HepG2 (cell line): ENCODE measurements around the gene DNM3. TPM values are rescaled to one million over a fixed set of nuclear protein-coding genes. Genes with fewer than 3 reads are reported as not detected.

Experiments
- ATAC-seq: fragments of 200-7000 bp; cut with Tn5 transposase; 3 replicates; pipeline ENCODE4 v1.9.1; 2020; ENCODE audit warnings: mild to moderate bottlenecking, moderate library complexity
- BruUV-seq: library from RNA; stranded (reverse); fragments of 400-500 nt; replicated peaks from 2 replicates; lab custom pipeline; 2021; lab: Mats Ljungman, UMichigan
- CTCF ChIA-PET: fragments of 300-600 bp; formaldehyde crosslinking; extraction: SDS; loops from one replicate; lab custom pipeline; 2021; ENCODE audit warnings: low total read pairs, inconsistent platforms, low intra/inter-chr PET ratio; lab: Yijun Ruan, JAX
- POLR2A ChIA-PET: fragments of 350-600 bp; sonication (Branson Sonifier 250); formaldehyde crosslinking; loops from one replicate; lab custom pipeline; 2020; ENCODE audit warnings: antibody characterized with exemption, inconsistent platforms; lab: Yijun Ruan, JAX
- DNase-seq: peaks from one replicate; pipeline ENCODE4 v3.0.0-alpha.2; 2015; ENCODE audit warnings: low spot score
- FAIRE-seq: peaks from 3 replicates; lab custom pipeline; 2011; peaks lifted over from hg19 to GRCh38; lab: Jason Lieb, UNC
- H2AFZ ChIP-seq: one replicate; pipeline ENCODE4 v1.6.1; 2011; ENCODE audit warnings: low read length, inconsistent platforms
- H3K27ac ChIP-seq: fragments of 300-600 bp; 3 replicates; pipeline ENCODE4 v1.8.0; 2011; ENCODE audit warnings: mixed run types, mild to moderate bottlenecking, mixed read lengths, low read length, inconsistent platforms; ENCODE audit not compliant: insufficient read depth; ENCODE audit errors: extremely low read length
- H3K27me3 ChIP-seq, 2 experiments: fragments of 200-600 bp in 1 of 2; 2 replicates in 1 of 2; 3 replicates in 1 of 2; pipeline versions ENCODE4 v1.6.0 to v1.8.0; 2011; ENCODE audit warnings: low read length in 2 of 2, mild to moderate bottlenecking in 2 of 2, moderate library complexity in 2 of 2, inconsistent platforms in 1 of 2; ENCODE audit not compliant: insufficient read depth in 2 of 2, control insufficient read depth in 1 of 2
- H3K36me3 ChIP-seq, 2 experiments: fragments of 200-600 bp in 1 of 2; replicated peaks in 1 of 2; 2 replicates in 1 of 2; 3 replicates in 1 of 2; pipeline versions ENCODE4 v1.5.1 to v1.8.0; 2011; ENCODE audit warnings: low read length in 2 of 2, inconsistent platforms in 1 of 2; ENCODE audit not compliant: insufficient read depth in 2 of 2, control insufficient read depth in 1 of 2
- H3K4me1 ChIP-seq: 2 replicates; pipeline ENCODE4 v1.5.1; 2012; ENCODE audit warnings: low read length, inconsistent platforms; ENCODE audit not compliant: insufficient read depth
- H3K4me2 ChIP-seq: 2 replicates; pipeline ENCODE4 v1.6.0; 2011; ENCODE audit warnings: low read depth, low read length, inconsistent platforms
- H3K4me3 ChIP-seq, 3 experiments: fragments of 200-600 bp in 1 of 3; sonication (generic), shearing (Covaris generic) in 1 of 3; replicated peaks in 1 of 3; 2 replicates each; pipeline ENCODE4 v1.5.1; 2011 to 2016; ENCODE audit warnings: low read length in 3 of 3, inconsistent platforms in 2 of 3, low read depth in 2 of 3, mild to moderate bottlenecking in 2 of 3, control low read depth in 1 of 3, mixed read lengths in 1 of 3; ENCODE audit not compliant: insufficient read depth in 1 of 3
- H3K79me2 ChIP-seq: one replicate; pipeline ENCODE4 v1.6.1; 2011; ENCODE audit warnings: low read length, inconsistent platforms; ENCODE audit not compliant: insufficient read depth
- H3K9ac ChIP-seq: 2 replicates; pipeline ENCODE4 v1.6.0; 2011; ENCODE audit warnings: mild to moderate bottlenecking, low read depth, low read length, inconsistent platforms; ENCODE audit not compliant: insufficient read depth
- H3K9me3 ChIP-seq: 2 replicates; pipeline ENCODE4 v1.5.1; 2012; ENCODE audit warnings: mild to moderate bottlenecking, low read length
- H4K20me1 ChIP-seq: 2 replicates; pipeline ENCODE4 v1.6.0; 2011; ENCODE audit warnings: inconsistent platforms, mild to moderate bottlenecking, low read length, moderate library complexity; ENCODE audit not compliant: insufficient read depth
- AFF4 ChIP-seq: sonication (generic); formaldehyde crosslinking; IDR thresholded peaks from 2 replicates; pipeline ENCODE4 v1.4.0; 2020; ENCODE audit warnings: missing genetic modification reagents
- CBX5 ChIP-seq: sonication (generic); formaldehyde crosslinking; IDR thresholded peaks from 2 replicates; pipeline ENCODE4 v1.4.0; 2020; ENCODE audit warnings: missing genetic modification reagents, borderline replicate concordance
- IKZF4 ChIP-seq: sonication (generic); formaldehyde crosslinking; IDR thresholded peaks from 2 replicates; pipeline ENCODE4 v1.5.1; 2020; ENCODE audit warnings: borderline replicate concordance, mild to moderate bottlenecking, low read depth, missing genetic modification reagents; ENCODE audit errors: not compliant biosample characterization
- PHF8 ChIP-seq: sonication (generic); formaldehyde crosslinking; IDR thresholded peaks from 2 replicates; pipeline ENCODE4 v1.5.0; 2020; ENCODE audit warnings: missing genetic modification reagents
- ZFP36 ChIP-seq: fragments of 150-350 bp; IDR thresholded peaks from 2 replicates; pipeline ENCODE4 v1.6.1; 2018; ENCODE audit warnings: borderline replicate concordance, low read length, low read depth; ENCODE audit not compliant: partially characterized antibody
- ZFP36L1 ChIP-seq: sonication (generic); formaldehyde crosslinking; IDR thresholded peaks from 2 replicates; pipeline ENCODE4 v1.8.0; 2022; ENCODE audit warnings: mild to moderate bottlenecking, missing genetic modification reagents, moderate library complexity
- ZHX1 ChIP-seq: sonication (generic); formaldehyde crosslinking; IDR thresholded peaks from 2 replicates; pipeline ENCODE4 v1.8.1; 2022; ENCODE audit warnings: low read depth, mild to moderate bottlenecking, missing genetic modification reagents
- ZNF446 ChIP-seq: sonication (generic); formaldehyde crosslinking; IDR thresholded peaks from 2 replicates; pipeline ENCODE4 v1.5.0; 2020; ENCODE audit warnings: mild to moderate bottlenecking, missing genetic modification reagents
- ZNF484 ChIP-seq: sonication (generic); formaldehyde crosslinking; IDR thresholded peaks from 2 replicates; pipeline ENCODE4 v1.5.1; 2020; ENCODE audit warnings: mild to moderate bottlenecking, low read depth, missing genetic modification reagents, borderline replicate concordance
- ZNF530 ChIP-seq: sonication (generic); formaldehyde crosslinking; IDR thresholded peaks from 2 replicates; pipeline ENCODE4 v1.5.0; 2020; ENCODE audit warnings: low read depth, mild to moderate bottlenecking, missing genetic modification reagents
- ZSCAN22 ChIP-seq: sonication (generic); formaldehyde crosslinking; IDR thresholded peaks from 2 replicates; pipeline ENCODE4 v1.4.0; 2020; ENCODE audit warnings: mild to moderate bottlenecking, missing genetic modification reagents
- WGBS: methylation state at CpG from one replicate; pipeline ENCODE4 v1.1.6; 2017; ENCODE audit warnings: low lambda C conversion rate; 5-methylcytosine and 5-hydroxymethylcytosine counted together
- in situ Hi-C: cut with HindIII; loops from 2 replicates; pipeline ENCODE4 v1.10.0; 2017; ENCODE audit warnings: low pct_unique_long_range_greater_than_20kb; ENCODE audit not compliant: extremely low pct_ligation_motif_present
- intact Hi-C: fragments of 100-400 bp; cut with micrococcal nuclease; formaldehyde crosslinking; loops from one replicate; pipeline ENCODE4 v1.10.0; 2022; ENCODE audit not compliant: unreplicated experiment
- polyA plus RNA-seq, 8 experiments: library from polyadenylated mRNA; depleted of rRNA in 3 of 8; stranded (reverse) in 7 of 8; unstranded in 1 of 8; fragments of >200 nt; fragmentation: Illumina TruSeq in 4 of 8; extraction: Trizol in 4 of 8; gene quantifications; 2 replicates each; pipeline versions ENCODE4 v1.2.1 to v1.2.3, GENCODE V29; 2011 to 2016; ENCODE audit warnings: low read depth in 4 of 8, missing spikeins in 1 of 8, mixed read lengths in 1 of 8; ENCODE audit not compliant: insufficient read depth in 1 of 8
- total RNA-seq, 5 experiments: library from RNA; depleted of rRNA; stranded (reverse); fragments of >200 nt; fragmentation: Illumina TruSeq; extraction: Trizol; gene quantifications; 2 replicates each; pipeline ENCODE4 v1.2.3, GENCODE V29; 2016; ENCODE audit warnings: low read depth in 1 of 5
- TF ChIP-seq, protein P1 (sequence below): sonication (generic); formaldehyde crosslinking; IDR thresholded peaks from 2 replicates; pipeline ENCODE4 v1.8.1; 2023; ENCODE audit warnings: missing genetic modification reagents, inconsistent platforms, borderline replicate concordance
- TF ChIP-seq, protein P2 (sequence below), 2 experiments: sonication (generic) in 1 of 2; formaldehyde crosslinking in 1 of 2; IDR thresholded peaks; 2 replicates each; pipeline versions ENCODE4 v1.4.0 to v1.6.1; 2018 to 2020; ENCODE audit warnings: missing genetic modification reagents in 2 of 2, borderline replicate concordance in 1 of 2, low read depth in 1 of 2, mild to moderate bottlenecking in 1 of 2, missing biosample characterization in 1 of 2

Gene DNM3
- total and polyA plus RNA-seq, 2 of the 13 experiments (the other 11 are each of a cell fraction or from before 2014, with no cell fraction given): 0.05 TPM; not detected in 1

DNA sequence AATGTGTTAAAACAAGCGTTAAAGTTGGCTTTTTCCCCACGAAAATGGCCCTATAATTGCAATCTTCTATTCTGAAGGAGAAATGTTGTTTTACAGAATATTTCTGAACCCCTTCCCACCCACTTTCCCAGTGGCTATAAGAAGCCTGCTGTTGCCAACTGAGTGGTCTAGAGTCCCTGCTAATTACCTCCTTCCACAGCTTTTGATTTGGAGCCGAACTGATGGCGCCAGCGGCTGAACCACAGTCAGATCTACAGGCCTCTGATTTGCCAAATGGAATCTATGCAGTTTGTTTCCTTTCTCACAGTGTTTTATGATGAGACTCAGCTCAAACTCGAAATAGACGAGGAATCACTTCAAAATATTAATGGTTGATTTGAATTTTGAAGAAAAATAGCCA lies 503.1 kb downstream of the DNM3 start:
- FAIRE-seq: no peak
- peaks cover 7% of the 10 kb centered on the region; the same call in 1 of the 2 replicates for H3K9me3 ChIP-seq
- BruUV-seq: no TSS peak
- no peak for ATAC-seq
- CTCF ChIA-PET: no interaction called here
- no peaks in the 10 kb centered on the region for H3K4me1 ChIP-seq
- no peaks in the 10 kb centered on the region for H3K36me3 ChIP-seq
- 0 out of 5 replicates have a peak, but pooled peaks cover 0 to 4% of the 10 kb centered on the region in 2 experiments for H3K27me3 ChIP-seq
- H3K4me2 ChIP-seq: no peak overlapping the region
- no peak overlapping the region for H3K27ac ChIP-seq
- H2AFZ ChIP-seq: no peak overlapping the region
- WGBS: 0% methylated on average over 7 of the region's 7 CpGs
- no peaks in the 10 kb centered on the region for H4K20me1 ChIP-seq
- no peak for DNase-seq
- no peak overlapping the region for H3K4me3 ChIP-seq
- intact Hi-C loops: no loop called here
- no peak for TF ChIP-seq ZFP36
- TF ChIP-seq, protein P1, sequence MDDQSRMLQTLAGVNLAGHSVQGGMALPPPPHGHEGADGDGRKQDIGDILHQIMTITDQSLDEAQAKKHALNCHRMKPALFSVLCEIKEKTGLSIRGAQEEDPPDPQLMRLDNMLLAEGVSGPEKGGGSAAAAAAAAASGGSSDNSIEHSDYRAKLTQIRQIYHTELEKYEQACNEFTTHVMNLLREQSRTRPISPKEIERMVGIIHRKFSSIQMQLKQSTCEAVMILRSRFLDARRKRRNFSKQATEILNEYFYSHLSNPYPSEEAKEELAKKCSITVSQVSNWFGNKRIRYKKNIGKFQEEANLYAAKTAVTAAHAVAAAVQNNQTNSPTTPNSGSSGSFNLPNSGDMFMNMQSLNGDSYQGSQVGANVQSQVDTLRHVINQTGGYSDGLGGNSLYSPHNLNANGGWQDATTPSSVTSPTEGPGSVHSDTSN (CRISPR knock-in tag): no peak
- TF ChIP-seq, protein P2, sequence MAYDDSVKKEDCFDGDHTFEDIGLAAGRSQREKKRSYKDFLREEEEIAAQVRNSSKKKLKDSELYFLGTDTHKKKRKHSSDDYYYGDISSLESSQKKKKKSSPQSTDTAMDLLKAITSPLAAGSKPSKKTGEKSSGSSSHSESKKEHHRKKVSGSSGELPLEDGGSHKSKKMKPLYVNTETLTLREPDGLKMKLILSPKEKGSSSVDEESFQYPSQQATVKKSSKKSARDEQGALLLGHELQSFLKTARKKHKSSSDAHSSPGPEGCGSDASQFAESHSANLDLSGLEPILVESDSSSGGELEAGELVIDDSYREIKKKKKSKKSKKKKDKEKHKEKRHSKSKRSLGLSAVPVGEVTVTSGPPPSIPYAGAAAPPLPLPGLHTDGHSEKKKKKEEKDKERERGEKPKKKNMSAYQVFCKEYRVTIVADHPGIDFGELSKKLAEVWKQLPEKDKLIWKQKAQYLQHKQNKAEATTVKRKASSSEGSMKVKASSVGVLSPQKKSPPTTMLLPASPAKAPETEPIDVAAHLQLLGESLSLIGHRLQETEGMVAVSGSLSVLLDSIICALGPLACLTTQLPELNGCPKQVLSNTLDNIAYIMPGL (CRISPR knock-in tag; IDR thresholded peaks at IDR 0.05; ENCODE audit: borderline replicate concordance in 1 of 2, low read depth in 1 of 2): no peak
- TF ChIP-seq PHF8 (CRISPR knock-in tag): no peak
- no peak for TF ChIP-seq ZNF484 (CRISPR knock-in tag)
- no peak for TF ChIP-seq CBX5 (CRISPR knock-in tag)
- TF ChIP-seq ZFP36L1 (CRISPR knock-in tag): no peak
- no peak for TF ChIP-seq ZHX1
- no peak for TF ChIP-seq ZNF446
- no peak for TF ChIP-seq ZSCAN22 (CRISPR knock-in tag)
- TF ChIP-seq IKZF4: no peak
- no peak for TF ChIP-seq ZNF530 (CRISPR knock-in tag)
- no peak for TF ChIP-seq AFF4 (CRISPR knock-in tag)
- TF ChIP-seq, all 625 proteins: peak for 0
- POLR2A ChIA-PET: no interaction called here
- in situ Hi-C loops: no loop called here
- Histone ChIP-seq H3K79me2 (no peaks in the 10 kb centered on the region), H3K9ac (no peak overlapping the region)
